Measurements from ENCODE around the gene CDH20.

DNA sequence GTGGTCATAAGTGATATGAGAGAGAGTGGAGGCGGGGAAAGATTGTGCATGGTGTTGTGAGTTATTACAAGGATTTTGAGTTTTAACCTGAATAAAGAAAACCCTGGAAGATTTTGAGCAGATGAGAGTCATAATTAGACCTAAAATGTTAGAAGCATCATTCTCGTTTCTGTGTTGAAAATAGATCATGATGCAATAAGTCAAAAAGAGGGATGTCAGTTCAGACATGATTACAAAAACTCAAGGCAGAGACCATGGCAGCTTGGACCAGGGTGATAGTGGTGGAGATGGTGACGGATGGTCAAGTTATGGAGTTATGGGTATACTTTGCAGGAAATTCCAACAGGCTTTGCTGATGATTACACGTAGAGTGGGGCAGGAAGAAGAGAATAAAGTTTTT is 267.2 kb downstream of the CDH20 start:
- TF ChIP-seq CTCF (conservative IDR thresholded peaks at IDR 0.05; ENCODE audit: low read depth, low read length) (no peak), EZH2phosphoT487 (IDR thresholded peaks at IDR 0.05; ENCODE audit: borderline replicate concordance, low read length) (no peak)
